Stimulated activated CD8-positive, alpha-beta memory T cell treated with anti-CD3 and anti-CD28 coated beads, Interleukin-7, amount 100 ng/mL, for 1 hour (primary cell): ENCODE results near the gene GBX1.

Experiments used
- DNase-seq, 2 donors: peaks; one replicate each; pipeline ENCODE4 v3.0.0-alpha.2; 2020; ENCODE audit warnings: low read depth in 2 of 2

GBX1 gene

DNA sequence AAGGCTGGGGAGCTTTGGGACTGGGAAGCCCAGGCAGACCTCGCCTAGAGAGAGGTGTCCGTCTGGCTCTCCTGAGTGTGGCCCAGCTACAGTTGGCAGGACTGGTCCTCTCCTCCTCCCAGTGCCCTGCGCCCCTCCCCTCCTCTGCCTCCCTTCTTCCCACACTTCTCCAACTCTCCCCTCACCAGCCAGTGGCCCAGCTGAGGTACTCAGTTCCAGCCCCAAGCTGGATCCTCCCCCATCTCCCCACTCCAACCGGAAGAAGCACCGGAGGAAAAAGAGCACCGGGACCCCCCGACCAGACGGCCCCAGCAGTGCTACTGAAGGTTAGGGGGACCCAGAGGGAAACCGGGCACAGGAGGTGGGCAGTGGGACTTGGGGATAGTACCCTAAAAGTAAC is 27.7 kb downstream of the GBX1 start:
- no peak for DNase-seq

- DNase-seq: no peak
Observed at GRCh38 chr7:151139071-151139790, 28.3 kb downstream of the GBX1 start.

DNA sequence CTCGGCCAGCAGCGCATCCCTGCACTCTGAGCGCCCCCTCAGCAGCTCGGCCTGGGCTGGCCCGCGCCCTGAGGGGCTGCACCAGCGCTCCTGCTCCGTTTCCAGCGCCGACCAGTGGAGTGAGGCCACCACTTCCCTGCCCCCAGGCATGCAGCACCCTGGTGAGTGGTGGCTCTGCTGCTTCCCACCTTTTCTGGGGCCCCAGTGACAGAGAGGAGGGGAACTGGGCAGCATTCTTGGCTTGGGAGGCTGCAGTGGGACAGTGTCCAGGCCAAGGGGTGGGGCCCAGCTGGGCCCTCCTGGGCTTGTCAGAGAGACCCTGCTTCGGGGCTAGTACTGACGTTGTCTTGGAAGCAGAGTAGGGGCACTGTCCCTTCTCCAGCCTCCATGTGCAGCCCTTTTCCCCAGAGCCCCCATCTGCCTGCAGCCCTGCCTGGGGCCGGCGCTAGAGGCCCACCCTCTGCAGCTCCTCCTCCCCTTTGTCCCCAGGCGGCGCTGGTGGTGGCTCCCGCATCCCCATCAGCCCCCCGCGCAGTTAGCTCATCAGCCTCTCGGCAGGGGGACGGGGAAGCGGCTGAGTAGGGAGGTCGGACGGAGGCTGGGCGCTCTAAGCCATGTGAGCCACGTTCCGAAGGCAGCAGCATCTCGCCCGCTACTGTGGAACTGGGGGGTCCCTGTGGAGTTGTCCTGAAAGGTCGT is 29.2 kb downstream of the GBX1 start:
- DNase-seq: no peak

- no peak for DNase-seq
Observed at GRCh38 chr7:151137791-151138152, 29.7 kb downstream of the GBX1 start.

DNA sequence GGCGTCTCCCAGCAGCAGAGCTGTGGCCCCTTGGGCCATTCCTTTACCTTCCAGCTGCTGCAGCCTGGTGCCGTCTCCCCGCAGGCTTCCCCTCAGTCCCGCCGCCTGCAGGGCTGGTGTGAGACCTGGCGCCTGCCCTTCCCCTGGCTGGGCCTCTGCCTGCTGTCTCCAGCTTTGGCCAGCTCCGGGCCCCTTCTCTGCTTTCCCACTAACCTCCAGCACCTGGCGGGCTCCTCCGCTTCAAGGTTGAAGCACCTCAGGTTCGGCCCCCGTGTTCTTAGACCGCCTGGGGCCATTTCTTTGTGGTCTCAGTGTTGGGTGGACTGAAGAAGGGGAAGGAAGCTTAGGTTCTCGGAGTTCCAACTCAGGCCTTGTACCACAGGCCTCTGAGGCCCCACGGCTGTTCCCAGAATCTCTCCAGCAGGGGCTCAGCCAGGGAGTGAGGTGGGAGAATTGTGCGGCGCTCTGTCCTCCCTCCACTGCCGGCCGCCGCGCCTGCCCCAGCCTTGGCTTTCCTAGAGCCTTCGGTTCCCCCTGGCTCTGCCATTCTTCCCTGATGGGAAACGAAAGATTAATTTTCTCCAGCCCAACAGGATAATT is 30.3 kb downstream of the GBX1 start:
- DNase-seq: no peak

DNA sequence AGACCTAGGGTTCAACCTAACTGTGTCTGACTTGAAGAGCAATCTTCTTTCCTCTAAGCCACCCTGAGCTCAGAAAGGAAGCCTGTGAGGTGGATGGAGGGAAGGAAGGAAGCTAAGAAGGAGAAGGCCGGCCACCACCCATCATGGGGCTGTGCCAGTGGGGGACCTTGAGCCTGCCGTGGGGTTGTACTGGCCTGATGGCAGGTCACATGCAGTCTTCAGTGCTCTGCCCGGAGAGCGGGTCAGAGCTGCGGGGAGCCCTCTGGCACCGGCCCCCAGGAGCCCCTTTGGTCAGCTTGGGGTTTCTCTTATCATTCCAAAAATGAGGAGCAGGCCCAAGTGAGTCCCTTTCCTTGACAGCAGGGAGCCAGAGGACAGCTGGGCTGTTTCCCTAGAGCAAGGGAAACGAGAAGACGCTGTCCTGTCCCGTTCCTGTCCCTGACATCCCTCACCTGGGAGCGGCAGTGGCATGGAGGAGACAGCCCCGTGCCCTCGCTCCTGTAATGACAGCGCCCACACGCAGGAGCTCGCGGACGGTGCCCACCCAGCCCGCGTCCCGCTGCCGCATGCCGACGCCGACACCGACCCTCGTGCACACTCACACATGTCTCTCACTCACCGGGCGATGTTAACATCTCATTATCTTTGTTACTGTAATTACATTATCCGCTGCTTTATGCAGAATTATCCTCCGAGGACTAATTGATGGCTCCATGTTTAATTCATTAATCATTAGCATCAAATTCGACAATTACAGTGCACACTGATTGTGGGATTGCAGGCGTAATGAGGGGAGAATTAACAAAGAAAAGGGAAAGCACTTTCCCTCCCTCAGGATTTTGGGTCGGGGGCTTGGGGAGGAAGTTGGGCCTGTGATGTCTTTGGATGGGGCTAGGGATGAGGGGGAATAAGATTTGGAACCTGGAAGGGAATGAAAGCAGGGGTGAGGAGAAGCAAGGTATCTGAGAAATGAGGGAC is 31.3 kb downstream of the GBX1 start:
- DNase-seq: no peak

DNA sequence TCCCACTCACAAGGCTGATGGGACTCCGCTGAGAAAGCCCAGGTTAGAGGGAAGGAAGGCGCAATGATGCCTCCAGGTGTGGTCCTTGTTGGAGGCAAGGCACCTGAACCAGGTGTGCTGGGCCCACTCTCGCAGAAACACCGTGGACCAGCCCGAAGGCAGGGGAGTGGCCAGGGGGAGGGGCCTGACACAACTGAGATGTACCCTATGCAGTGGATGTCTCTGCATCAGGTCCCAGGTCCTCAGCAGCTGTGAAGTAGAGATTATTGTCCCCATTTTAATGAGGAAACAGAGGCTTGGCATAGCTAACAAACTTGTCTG is 32.0 kb downstream of the GBX1 start:
- DNase-seq: no peak

DNA sequence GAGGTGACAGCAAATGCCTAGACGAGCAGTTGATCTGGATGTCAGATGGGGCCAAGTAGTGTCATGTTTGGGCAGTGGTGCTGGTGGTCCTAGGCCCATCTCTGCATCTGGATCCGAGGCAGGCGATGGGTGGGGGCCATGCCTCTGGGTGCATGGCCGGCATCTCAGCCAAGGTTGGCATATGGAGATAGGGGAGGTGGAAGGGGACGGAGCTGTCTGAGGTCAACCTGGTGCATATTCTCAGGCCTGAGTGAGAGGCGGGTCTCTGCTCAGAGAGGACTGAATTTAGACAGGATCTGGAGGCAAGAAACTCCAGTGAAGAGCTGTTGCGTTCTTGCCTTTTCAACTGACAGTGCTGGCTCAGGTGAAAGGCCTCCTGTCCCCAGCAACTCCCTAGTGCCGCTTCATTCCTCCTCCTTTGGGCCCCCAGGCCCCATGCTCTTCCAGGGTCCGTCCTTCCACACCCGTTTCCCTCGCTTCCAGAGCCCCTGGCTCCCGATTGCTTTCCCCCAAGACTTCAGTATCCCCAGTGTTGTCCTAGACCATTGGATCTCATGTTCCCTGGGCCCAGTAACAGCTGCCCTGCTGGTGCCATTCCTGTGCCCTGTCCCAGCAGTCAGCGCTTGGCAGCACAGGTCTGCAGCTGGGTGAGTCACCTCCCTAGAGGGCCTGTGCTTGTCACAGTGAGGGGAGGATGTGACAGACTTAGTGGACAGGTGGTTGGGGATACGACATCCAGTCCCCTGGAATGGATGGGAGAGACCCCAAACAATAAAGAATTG is 32.6 kb downstream of the GBX1 start:
- no peak for DNase-seq

GRCh38 chr7:151133986-151134742 is 33.3 kb downstream of the GBX1 start:
- DNase-seq: no peak

DNA sequence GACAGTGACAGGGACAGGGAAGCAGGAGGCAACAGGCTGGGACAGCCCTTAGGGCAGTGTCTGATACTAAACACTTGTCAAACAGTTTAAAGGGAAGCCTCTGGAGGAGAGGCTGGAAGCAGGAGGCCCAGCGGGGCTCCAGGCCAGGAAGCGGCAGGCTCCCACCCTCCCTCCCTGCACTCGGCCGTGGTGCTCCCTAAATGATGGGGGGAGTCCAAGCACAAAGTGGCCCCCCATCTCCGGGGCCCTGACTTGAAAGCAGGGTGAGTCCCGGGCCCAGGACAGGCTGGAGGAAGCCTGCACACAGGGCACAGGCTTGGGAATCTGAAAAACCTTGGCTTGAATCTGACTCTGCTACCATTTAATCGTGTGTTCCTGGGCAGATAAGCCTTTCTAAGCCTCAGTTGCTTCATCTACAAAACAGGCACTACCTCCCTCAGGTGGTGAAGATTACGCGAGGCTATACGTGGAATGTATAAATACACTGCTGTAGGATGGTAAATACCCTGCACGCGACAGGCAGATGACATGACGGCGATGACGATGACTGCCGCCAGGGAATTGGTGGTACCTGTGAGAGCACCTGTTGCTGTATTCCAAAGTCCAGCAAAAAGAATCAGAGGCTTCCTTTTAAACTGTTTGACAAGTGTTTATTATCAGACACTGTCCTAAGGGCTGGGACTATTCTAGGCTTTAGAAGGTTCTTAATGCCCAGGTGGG is 34.1 kb downstream of the GBX1 start:
- DNase-seq: no peak

GRCh38 chr7:151132461-151133205 is 34.9 kb downstream of the GBX1 start:
- no peak for DNase-seq

GRCh38 chr7:151131592-151132293 is 35.8 kb downstream of the GBX1 start:
- no peak for DNase-seq

GRCh38 chr7:151131224-151131591 is 36.3 kb downstream of the GBX1 start:
- no peak for DNase-seq

DNA sequence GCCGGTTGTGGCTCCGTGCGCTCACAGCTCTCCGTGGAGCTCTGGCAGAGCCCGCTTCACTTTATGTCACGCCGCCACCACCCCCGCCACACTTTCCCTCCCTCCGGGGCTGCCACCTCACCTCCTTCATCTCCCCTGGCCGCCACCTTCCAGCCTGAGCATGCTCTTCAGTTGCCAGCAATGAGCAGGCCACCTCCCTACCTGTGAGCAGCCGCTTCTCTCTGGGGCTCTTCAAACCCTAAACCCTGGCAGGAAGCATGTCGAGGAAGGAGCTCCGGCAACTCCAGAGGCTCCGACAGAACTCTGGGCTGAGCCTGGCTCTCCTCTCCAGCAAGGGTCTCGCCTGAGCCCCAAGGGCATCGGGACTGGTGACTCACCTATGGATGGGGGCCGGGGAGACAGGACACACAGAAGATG is 36.7 kb downstream of the GBX1 start:
- DNase-seq: no peak

GRCh38 chr7:151129960-151130591 is 37.4 kb downstream of the GBX1 start:
- DNase-seq: no peak

DNA sequence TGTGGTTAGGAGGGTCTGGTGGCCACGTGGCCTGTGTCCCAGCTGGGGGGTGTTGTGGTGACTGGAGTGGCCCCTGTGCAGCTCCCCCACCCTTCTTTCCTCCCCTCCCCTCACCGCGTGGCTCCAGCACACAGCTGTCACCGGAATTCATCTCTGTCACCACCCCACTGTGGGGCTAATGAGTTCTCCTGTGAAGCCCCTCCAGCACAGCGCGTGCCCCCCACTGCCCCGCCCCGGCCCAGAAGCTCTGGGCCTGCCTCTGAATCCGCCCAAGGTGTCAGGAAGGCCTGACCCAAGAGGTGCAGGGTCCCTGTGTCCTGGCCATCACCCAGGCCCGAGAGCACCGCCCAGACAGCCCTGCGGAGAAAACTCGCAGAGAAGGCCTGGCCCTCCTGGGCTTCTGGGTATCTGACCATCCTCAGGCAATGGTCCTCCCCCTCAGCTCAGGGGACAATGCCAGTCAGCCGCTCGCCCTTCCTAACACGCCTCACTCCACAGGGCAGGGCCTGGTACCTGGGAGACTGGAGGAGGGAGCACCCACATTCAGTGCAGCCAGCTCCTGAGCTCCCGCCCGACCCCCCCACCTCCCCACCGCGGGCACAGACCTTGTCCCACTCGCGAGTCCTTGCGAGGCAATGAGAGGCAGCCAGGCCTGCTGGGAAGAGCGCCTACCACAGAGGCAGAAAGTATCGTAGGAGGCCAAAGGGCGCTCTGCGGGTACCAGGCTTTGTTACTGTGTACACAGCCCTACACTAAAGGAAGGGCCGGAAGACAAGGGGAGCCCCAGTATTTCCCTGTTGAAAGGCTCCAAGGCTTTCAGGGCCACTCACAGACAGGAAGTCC is 38.2 kb downstream of the GBX1 start:
- DNase-seq: no peak

DNA sequence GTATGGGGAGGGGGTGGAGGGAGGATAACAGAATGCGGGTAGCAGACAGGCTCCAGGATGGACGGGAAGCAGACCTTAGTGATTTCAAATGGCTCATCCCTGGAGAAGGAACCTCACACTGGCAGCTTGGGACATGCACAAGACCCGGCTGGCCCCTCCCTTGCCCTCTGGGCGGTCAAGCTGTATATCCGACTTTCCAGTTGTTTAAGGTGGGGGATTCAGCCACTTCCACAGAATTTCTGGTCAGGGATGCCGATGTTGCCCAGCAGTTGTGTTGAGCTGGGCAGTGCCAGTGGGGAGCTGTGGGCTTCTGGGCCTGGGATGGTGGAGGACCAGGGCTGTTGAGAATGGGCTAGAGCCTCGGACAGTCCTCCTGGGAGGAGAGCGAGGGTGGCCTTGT is 38.8 kb downstream of the GBX1 start:
- no peak for DNase-seq
